Type B pancreatic cell (in vitro differentiated cells): ENCODE measurements around the gene PGS1. TPM values are rescaled to one million over a fixed set of nuclear protein-coding genes. Genes with fewer than 3 reads are reported as not detected.
A peak's percentile ranks its signal among the peaks of the same experiment; 100 is the strongest.

Source experiments
- DNase-seq: peaks from one replicate; pipeline ENCODE4 v3.0.0; 2021; ENCODE audit warnings: mixed read lengths; ENCODE audit not compliant: unreplicated experiment; ENCODE audit errors: extremely low spot score
- H3K27ac Mint-ChIP-seq: 2 replicates; pipeline ENCODE4 v1.8.0; 2021; ENCODE audit warnings: mild to moderate bottlenecking, mixed read lengths
- H3K27me3 Mint-ChIP-seq: 2 replicates; pipeline ENCODE4 v1.8.0; 2021; ENCODE audit warnings: mixed read lengths
- H3K36me3 Mint-ChIP-seq: 2 replicates; pipeline ENCODE4 v1.8.0; 2021; ENCODE audit warnings: mixed read lengths
- H3K4me1 Mint-ChIP-seq: one replicate; pipeline ENCODE4 v1.8.0; 2021; ENCODE audit warnings: mixed read lengths; ENCODE audit not compliant: unreplicated experiment
- H3K4me3 Mint-ChIP-seq: 2 replicates; pipeline ENCODE4 v1.8.0; 2021; ENCODE audit warnings: mild to moderate bottlenecking, mixed read lengths
- H3K9me3 Mint-ChIP-seq: 2 replicates; pipeline ENCODE4 v1.8.0; 2021; ENCODE audit warnings: mixed read lengths
- total RNA-seq: library from RNA; stranded (reverse); gene quantifications from 2 replicates; pipeline ENCODE4 v1.2.1, GENCODE V29; 2021; ENCODE audit warnings: low replicate concordance
- TF ChIP-seq, protein P1 (sequence below): fragments of 200-600 bp; sonication (generic); conservative IDR thresholded peaks from 2 replicates; pipeline ENCODE4 v1.5.0; 2021; ENCODE audit warnings: antibody characterized with exemption, mild to moderate bottlenecking

The PGS1 gene
- total RNA-seq, 1 donor from 2014 or later = 54.8 TPM

DNA sequence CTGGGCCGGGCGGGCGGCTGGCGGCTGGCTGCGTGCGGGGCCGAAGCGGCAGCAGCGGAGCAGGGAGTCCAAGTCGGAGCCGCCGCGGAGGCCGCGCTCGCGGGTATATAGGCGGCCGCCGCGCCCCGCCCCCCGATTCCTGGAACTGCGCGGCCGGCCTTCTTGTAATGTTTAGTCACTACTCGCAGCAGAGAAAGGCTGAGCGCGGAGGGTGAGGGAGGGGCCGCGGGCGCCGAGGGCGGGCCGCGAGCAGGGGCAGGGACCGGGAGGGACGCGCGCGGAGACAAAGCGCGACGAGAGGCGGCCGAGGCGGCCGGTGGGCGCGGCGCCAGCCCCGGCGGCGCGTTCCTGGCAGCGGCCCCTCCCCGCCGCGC lies 18.5 kb upstream of the PGS1 start, which contains the start of gene SOCS3:
TSS of gene SOCS3 (minus strand) at position 81 of the 374 bp plus-strand sequence. CDS start 982 bp downstream, outside the sequence.
- Mint-ChIP-seq H3K27me3 (no peaks in the 10 kb centered on the region), H3K4me1 (peaks cover 43% of the 10 kb centered on the region), H3K27ac (peak within 1 kb of the TSS; percentile 82), H3K9me3 (no peaks in the 10 kb centered on the region), H3K4me3 (peak within 1 kb of the TSS; percentile 86), H3K36me3 (peaks cover 4% of the 10 kb centered on the region)
- peak; percentile 95 for DNase-seq
- TF ChIP-seq, protein P1, sequence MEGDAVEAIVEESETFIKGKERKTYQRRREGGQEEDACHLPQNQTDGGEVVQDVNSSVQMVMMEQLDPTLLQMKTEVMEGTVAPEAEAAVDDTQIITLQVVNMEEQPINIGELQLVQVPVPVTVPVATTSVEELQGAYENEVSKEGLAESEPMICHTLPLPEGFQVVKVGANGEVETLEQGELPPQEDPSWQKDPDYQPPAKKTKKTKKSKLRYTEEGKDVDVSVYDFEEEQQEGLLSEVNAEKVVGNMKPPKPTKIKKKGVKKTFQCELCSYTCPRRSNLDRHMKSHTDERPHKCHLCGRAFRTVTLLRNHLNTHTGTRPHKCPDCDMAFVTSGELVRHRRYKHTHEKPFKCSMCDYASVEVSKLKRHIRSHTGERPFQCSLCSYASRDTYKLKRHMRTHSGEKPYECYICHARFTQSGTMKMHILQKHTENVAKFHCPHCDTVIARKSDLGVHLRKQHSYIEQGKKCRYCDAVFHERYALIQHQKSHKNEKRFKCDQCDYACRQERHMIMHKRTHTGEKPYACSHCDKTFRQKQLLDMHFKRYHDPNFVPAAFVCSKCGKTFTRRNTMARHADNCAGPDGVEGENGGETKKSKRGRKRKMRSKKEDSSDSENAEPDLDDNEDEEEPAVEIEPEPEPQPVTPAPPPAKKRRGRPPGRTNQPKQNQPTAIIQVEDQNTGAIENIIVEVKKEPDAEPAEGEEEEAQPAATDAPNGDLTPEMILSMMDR = no peak

DNA sequence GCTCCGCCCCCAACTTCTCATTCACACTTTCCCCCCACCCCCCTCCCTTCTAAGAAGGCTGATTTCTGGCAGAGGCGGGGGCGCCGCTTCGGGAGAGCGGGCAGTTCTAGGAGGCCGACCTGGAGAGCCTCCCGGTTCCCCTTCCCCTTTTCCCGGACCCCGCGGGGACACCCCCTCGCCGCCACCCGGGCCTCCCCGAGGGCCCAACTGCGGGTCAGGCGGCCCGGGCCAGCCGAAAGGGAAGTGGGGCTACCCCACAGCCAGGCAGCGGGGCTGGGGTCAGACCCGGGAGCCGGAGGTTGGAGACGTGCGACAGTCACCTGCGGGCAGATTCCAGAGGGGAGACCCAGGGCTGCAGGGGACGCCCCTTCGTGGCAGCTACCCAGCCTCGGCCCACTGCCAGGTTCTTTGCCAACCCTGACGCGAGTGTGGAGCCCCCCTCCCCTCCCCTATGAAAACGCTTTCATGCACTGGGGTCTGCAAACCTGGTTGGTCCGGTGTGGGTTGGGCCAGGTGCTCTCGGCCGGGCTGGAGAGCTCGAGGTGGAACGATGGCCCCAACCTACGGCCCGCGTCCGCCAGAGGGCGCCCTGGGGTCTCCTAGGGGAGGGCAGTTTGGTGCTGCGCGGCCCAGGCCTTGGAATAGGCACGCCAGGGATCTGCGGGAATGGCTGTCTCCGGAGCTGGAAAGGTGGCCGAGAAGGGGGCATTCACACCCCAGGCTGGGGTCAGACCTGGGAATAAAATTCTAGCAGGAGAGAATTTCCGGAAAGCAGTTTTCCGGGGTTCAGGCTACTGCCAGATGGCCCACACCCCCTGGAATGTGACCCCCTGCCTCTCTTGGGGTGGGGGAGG lies 17.9 kb upstream of the PGS1 start:
- peak overlapping the region; percentile 82 for H3K27ac Mint-ChIP-seq
- no peaks in the 10 kb centered on the region for H3K9me3 Mint-ChIP-seq
- H3K4me3 Mint-ChIP-seq = peak overlapping the region; percentile 86
- H3K4me1 Mint-ChIP-seq = peaks cover 43% of the 10 kb centered on the region
- peaks cover 4% of the 10 kb centered on the region for H3K36me3 Mint-ChIP-seq
- TF ChIP-seq, protein P1 = peak; percentile 93
- H3K27me3 Mint-ChIP-seq = no peaks in the 10 kb centered on the region
- DNase-seq = peak; percentile 95

GRCh38 chr17:78361225-78361701 lies 17.2 kb upstream of the PGS1 start:
- H3K27ac Mint-ChIP-seq = peak overlapping the region; percentile 82

DNA sequence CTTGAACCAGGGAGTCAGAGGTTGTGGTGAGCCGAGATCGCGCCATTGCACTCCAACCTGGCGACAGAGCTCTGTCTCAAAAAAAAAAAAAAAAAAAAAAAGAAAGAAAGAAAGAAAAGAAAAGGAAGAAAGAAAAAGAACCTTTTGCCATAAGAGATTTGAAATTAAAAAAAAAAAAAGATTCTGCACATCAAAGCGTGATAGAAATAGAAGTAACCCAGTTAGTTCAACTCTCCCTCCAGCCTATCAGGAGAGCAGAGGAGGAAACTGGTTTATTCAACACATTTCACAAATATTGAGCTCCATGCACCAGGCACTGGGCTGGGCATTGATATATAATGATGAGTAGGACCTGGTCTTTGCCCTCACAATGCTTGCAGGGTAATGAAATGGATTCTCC lies 16.2 kb upstream of the PGS1 start:
- Mint-ChIP-seq H3K4me1 (peaks cover 38% of the 10 kb centered on the region), H3K4me3 (peak overlapping the region; percentile 46), H3K36me3 (no peaks in the 10 kb centered on the region), H3K9me3 (no peaks in the 10 kb centered on the region), H3K27ac (no peak overlapping the region), H3K27me3 (no peaks in the 10 kb centered on the region)
- TF ChIP-seq, protein P1 = no peak
- DNase-seq = no peak

More at GRCh38 chr17:78361225-78361701, 17.2 kb upstream of the PGS1 start:
- Mint-ChIP-seq H3K9me3 (no peaks in the 10 kb centered on the region), H3K4me3 (peak overlapping the region; percentile 86), H3K4me1 (peaks cover 44% of the 10 kb centered on the region), H3K27me3 (no peaks in the 10 kb centered on the region), H3K36me3 (no peaks in the 10 kb centered on the region)
- TF ChIP-seq, protein P1 = no peak
- no peak for DNase-seq

GRCh38 chr17:78362671-78363070 lies 15.8 kb upstream of the PGS1 start:
- H3K4me1 Mint-ChIP-seq = peaks cover 33% of the 10 kb centered on the region
- TF ChIP-seq, protein P1 = peak; percentile 52
- H3K4me3 Mint-ChIP-seq = peak overlapping the region; percentile 46
- no peaks in the 10 kb centered on the region for H3K27me3 Mint-ChIP-seq
- H3K36me3 Mint-ChIP-seq = no peaks in the 10 kb centered on the region
- H3K9me3 Mint-ChIP-seq = no peaks in the 10 kb centered on the region
- H3K27ac Mint-ChIP-seq = no peak overlapping the region
- no peak for DNase-seq
